ENCODE data around the gene WFDC9.
"Not testable (repeated sequence)": the region's sequence is repeated elsewhere in the genome, so short reads cannot be mapped to it uniquely, and the experiment has no call there.

WFDC9 gene

DNA sequence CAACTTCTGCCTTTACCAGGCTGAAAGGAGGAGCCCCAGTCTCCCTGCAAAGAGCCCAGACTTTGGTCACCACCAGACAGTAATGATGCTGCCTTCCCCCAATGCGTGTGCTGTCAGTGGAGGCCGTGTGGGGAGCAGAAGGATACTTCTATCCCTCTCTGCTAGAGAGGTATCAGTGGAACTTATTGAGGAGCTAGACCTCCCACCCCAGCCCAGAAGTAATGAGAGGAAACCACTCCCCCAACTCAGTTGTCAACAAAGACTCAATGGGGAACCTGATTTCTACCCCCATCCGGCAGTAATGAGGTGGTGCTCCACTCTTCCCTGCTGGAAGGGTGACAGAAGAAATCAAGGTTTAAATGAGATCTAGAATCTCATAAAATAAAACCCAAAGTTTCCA, 47.6 kb downstream of the WFDC9 start:
- ChIA-PET POLR2A (ENCODE audit: low non-redundant PET) (no interaction called here), CTCF (interaction anchor here (0.7 to 1.1 kb wide), 5 partner anchors 38 to 187 kb away, joined by 3 read pairs; no protein-coding TSS in a partner anchor)
- H3K27ac ChIP-seq: no peak overlapping the region
- TF ChIP-seq, protein P1, sequence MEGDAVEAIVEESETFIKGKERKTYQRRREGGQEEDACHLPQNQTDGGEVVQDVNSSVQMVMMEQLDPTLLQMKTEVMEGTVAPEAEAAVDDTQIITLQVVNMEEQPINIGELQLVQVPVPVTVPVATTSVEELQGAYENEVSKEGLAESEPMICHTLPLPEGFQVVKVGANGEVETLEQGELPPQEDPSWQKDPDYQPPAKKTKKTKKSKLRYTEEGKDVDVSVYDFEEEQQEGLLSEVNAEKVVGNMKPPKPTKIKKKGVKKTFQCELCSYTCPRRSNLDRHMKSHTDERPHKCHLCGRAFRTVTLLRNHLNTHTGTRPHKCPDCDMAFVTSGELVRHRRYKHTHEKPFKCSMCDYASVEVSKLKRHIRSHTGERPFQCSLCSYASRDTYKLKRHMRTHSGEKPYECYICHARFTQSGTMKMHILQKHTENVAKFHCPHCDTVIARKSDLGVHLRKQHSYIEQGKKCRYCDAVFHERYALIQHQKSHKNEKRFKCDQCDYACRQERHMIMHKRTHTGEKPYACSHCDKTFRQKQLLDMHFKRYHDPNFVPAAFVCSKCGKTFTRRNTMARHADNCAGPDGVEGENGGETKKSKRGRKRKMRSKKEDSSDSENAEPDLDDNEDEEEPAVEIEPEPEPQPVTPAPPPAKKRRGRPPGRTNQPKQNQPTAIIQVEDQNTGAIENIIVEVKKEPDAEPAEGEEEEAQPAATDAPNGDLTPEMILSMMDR (conservative IDR thresholded peaks at IDR 0.05; ENCODE audit: low read depth): no peak
- DNase-seq (ENCODE audit: low spot score): no peak

- TF ChIP-seq, protein P1 (conservative IDR thresholded peaks at IDR 0.05; ENCODE audit: low read depth): no peak
- ChIA-PET POLR2A (ENCODE audit: low non-redundant PET) (no interaction called here), CTCF (interaction anchor here (0.6 kb wide), 1 partner anchor 451 kb away, joined by 3 read pairs; no protein-coding TSS in a partner anchor)
- no peak for DNase-seq (ENCODE audit: low spot score)
- no peak overlapping the region for H3K27ac ChIP-seq
Measured at GRCh38 chr20:45581702-45582101, 49.4 kb downstream of the WFDC9 start.

DNA sequence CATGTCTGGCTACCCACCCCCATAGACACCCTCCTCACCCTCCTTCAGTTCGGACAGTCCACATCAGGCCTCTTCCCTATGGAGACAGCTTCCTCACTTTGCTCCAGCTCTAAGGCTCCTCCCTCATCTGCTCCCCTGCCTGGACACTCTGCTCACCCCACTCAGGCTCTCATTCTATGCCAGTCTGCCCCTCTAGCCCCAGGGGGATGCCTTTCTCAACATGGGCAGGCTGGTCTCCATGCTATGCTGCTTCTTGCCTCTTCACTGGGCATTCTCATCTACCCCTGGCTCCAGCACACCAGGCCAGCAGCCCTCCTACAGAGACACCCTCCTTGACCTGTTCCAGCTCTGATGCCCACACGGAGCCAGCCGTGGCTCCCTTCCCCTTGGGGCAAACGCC, 51.9 kb downstream of the WFDC9 start, which contains the start of gene WFDC8:
TSS of gene WFDC8 (minus strand) at position 101 of the 400 bp plus-strand sequence. CDS start at position 64, 37 bp downstream.
- no peak within 1 kb of the TSS for H3K27ac ChIP-seq
- POLR2A ChIA-PET (ENCODE audit: low non-redundant PET): interaction anchor here (0.6 kb wide), 1 partner anchor 221 kb away, joined by 3 read pairs; no protein-coding TSS in a partner anchor
- CTCF ChIA-PET: no interaction called here
- TF ChIP-seq, protein P1 (conservative IDR thresholded peaks at IDR 0.05; ENCODE audit: low read depth): no peak
- DNase-seq (ENCODE audit: low spot score): no peak

DNA sequence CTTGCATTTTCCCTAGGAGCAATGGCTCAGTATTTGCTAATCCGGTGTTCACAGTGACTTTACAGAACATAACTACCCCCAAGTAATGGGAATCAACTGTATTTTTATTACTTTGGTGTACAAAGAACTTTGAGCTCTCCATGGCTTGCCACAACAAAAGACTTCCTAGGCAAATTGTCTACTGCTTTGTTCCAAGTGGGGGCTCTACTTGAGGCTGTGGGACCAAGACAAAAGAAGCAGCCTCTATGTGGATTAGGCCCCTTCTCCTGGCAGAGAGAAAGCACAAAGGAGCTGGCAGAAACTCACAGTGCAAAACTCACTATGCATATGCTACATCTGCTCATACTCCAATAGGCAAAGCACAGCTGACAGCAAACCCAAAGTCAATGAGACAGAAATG, 52.9 kb downstream of the WFDC9 start:
- CTCF ChIA-PET: no interaction called here
- TF ChIP-seq, protein P1 (conservative IDR thresholded peaks at IDR 0.05; ENCODE audit: low read depth): no peak
- no peak overlapping the region for H3K27ac ChIP-seq
- POLR2A ChIA-PET (ENCODE audit: low non-redundant PET): no interaction called here
- no peak for DNase-seq (ENCODE audit: low spot score)

- TF ChIP-seq, protein P1 (conservative IDR thresholded peaks at IDR 0.05; ENCODE audit: low read depth): no peak
- POLR2A ChIA-PET (ENCODE audit: low non-redundant PET): no interaction called here
- CTCF ChIA-PET: interaction anchor here (0.6 to 1.0 kb wide), 2 partner anchors 175 to 194 kb away, joined by 3 read pairs; no protein-coding TSS in a partner anchor
- DNase-seq (ENCODE audit: low spot score): no peak
- no peak overlapping the region for H3K27ac ChIP-seq
Measured at GRCh38 chr20:45576995-45577394, 54.1 kb downstream of the WFDC9 start.

DNA sequence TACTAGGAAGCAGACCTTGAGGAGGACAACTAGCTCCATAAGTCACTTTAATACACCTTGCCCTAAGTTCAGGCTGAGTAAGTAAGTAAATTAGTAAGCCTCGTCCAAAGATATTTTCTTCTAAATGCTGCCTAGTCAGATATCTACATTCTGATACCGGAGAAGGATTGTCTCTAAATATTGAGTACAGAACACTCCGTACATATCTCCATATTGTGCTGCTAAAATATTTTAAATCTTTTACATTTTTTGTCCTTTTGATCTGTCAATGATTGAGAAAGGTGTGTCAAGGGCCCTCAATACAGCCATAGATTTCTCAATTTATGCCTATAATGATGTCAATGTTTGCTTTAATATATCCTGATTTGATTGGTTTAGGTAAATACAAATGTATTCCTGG, 55.2 kb downstream of the WFDC9 start:
- CTCF ChIA-PET: interaction anchor here (1.0 kb wide), 1 partner anchor 194 kb away, joined by 4 read pairs; no protein-coding TSS in a partner anchor
- POLR2A ChIA-PET (ENCODE audit: low non-redundant PET): no interaction called here
- DNase-seq (ENCODE audit: low spot score): no peak
- H3K27ac ChIP-seq: no peak overlapping the region
- TF ChIP-seq, protein P1 (conservative IDR thresholded peaks at IDR 0.05; ENCODE audit: low read depth): no peak

- H3K27ac ChIP-seq; DNase-seq (ENCODE audit: low spot score); POLR2A ChIA-PET (ENCODE audit: low non-redundant PET); CTCF ChIA-PET: not testable (repeated sequence)
Measured at GRCh38 chr20:45569650-45570049, 61.4 kb downstream of the WFDC9 start.
